Measurements from ENCODE around the gene HUWE1. TPM values are rescaled to one million over a fixed set of nuclear protein-coding genes. Genes with fewer than 3 reads are reported as not detected.
A peak's percentile ranks its signal among the peaks of the same experiment; 100 is the strongest.

The HUWE1 gene
- total and polyA plus RNA-seq, 3 donors from 2014 or later, result 131 to 260 (median 246) TPM

DNA sequence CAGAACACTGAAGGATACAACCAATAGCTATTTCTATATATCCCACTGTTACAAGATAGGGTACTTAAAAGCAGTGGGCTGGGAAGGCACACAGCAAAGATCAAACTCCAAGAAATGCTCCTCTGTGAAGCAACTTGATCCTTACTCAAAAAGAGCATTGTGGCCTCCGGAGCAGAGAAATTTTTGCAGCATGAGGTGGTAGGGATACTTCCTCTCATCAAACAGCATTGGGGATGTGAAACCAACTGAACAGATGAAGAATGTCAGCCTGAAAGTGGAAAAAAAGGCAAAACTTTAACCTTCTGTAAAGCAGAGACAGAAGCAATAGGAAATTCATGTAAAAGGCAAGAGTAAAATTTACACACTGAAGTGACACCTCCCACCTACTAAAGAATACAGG lies 92.2 kb downstream of the HUWE1 start:
- TF ChIP-seq, protein P1, sequence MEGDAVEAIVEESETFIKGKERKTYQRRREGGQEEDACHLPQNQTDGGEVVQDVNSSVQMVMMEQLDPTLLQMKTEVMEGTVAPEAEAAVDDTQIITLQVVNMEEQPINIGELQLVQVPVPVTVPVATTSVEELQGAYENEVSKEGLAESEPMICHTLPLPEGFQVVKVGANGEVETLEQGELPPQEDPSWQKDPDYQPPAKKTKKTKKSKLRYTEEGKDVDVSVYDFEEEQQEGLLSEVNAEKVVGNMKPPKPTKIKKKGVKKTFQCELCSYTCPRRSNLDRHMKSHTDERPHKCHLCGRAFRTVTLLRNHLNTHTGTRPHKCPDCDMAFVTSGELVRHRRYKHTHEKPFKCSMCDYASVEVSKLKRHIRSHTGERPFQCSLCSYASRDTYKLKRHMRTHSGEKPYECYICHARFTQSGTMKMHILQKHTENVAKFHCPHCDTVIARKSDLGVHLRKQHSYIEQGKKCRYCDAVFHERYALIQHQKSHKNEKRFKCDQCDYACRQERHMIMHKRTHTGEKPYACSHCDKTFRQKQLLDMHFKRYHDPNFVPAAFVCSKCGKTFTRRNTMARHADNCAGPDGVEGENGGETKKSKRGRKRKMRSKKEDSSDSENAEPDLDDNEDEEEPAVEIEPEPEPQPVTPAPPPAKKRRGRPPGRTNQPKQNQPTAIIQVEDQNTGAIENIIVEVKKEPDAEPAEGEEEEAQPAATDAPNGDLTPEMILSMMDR (IDR thresholded peaks at IDR 0.05), result no peak
- no peak for TF ChIP-seq POLR2A (IDR thresholded peaks at IDR 0.05)
- H3K9me3 ChIP-seq, result no peaks in the 10 kb centered on the region

DNA sequence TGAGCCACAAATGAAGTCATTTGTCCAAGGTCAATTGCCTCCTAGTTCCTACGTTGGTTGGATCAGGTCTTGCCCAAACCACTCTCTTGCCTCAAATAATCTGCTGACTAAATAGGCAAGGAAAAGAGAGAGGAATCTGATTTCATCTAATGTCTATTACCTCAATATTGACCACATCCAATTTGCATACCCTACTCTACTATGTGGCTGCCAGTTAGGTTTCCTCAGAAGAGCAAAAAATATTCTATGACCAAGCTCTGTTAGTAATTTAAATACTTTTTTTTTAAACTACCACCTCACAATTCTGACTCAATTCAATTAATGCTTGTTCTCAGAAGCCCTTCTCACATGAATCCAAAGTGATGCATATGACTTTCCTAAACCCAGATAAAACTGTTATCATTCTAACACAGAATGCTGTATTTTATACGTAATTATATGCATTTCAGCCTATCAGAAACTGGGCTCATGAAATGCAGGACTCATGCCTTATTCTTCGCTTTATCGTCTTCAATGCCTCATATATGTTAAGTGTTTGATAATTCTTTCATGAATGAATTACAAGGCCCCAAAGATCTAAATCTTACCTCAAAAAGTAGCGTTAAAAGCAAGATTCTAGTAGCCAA lies 98.6 kb downstream of the HUWE1 start:
- Histone ChIP-seq H3K9me3 (no peaks in the 10 kb centered on the region), H3K27me3 (no peaks in the 10 kb centered on the region), H3K4me3 (no peak overlapping the region), H3K4me1 (no peaks in the 10 kb centered on the region), H3K27ac (no peak overlapping the region), H3K36me3 (ENCODE audit: low read depth, missing control alignments) (no peaks in the 10 kb centered on the region)
- intact Hi-C loops (cut with DNase I; ENCODE audit: low total_unique reads), result no loop called here
- no peak for TF ChIP-seq POLR2A (IDR thresholded peaks at IDR 0.05)
- TF ChIP-seq, protein P1 (IDR thresholded peaks at IDR 0.05), result no peak
- no peak for DNase-seq
- WGBS, 2 donors, result 78 to 83% methylated on average over 5 of the region's 5 CpGs

More for the DNA sequence above, 92.2 kb downstream of the HUWE1 start:
- Histone ChIP-seq H3K4me3 (no peak overlapping the region), H3K4me1 (no peaks in the 10 kb centered on the region), H3K27ac (no peak overlapping the region), H3K27me3 (no peaks in the 10 kb centered on the region), H3K36me3 (ENCODE audit: low read depth, missing control alignments) (no peaks in the 10 kb centered on the region)
- intact Hi-C loops (cut with DNase I; ENCODE audit: low total_unique reads), result no loop called here
- no peak for DNase-seq
- 63 to 100% methylated on average over 1 of the region's 1 CpG for WGBS, 2 donors

DNA sequence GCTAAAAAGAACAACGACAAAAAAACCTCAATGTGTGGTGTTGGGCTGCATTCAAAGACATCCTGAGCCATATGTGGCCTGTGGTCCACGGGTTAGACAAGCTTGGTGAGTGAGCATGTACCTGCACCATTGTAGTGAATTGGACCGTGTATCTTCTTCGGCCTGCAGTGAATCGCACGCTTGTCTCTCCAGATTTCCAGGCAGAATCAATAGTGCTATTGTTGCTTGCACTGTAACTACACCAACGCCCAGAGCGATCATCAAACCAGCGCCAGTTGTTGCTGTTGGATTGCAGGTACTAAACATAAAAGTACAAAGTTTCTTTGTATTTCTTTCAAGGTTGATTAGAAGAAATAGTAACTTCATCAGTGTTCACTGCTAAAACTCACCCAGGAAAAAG lies 101.6 kb downstream of the HUWE1 start:
- Histone ChIP-seq H3K27me3 (no peaks in the 10 kb centered on the region), H3K9me3 (no peaks in the 10 kb centered on the region), H3K4me1 (no peaks in the 10 kb centered on the region), H3K27ac (no peak overlapping the region), H3K4me3 (no peak overlapping the region), H3K36me3 (ENCODE audit: low read depth, missing control alignments) (no peaks in the 10 kb centered on the region)
- peak; percentile 23 for DNase-seq
- 65 to 80% methylated on average over 9 of the region's 9 CpGs for WGBS, 2 donors
- no peak for TF ChIP-seq POLR2A (IDR thresholded peaks at IDR 0.05)
- TF ChIP-seq, protein P1 (IDR thresholded peaks at IDR 0.05), result no peak
- intact Hi-C loops (cut with DNase I; ENCODE audit: low total_unique reads), result no loop called here

DNA sequence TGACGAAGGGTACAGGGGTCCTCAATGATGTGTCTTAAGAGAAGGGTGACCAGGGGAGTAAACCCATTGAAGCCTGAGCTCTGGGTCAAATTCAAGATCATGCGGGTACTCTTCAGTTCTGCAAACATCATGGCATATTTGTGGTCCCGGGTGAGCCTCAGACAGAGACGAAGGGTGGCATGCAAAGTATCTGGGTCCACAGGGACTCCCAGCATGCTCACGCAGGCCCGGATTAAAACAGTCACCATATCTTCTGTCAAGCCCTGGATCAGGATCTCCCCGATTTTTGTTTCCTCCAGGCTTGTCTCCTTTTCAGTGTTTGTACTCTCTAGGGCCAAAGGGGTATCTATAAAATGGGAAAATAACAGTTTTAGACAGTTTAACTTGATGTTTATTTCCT lies 102.9 kb downstream of the HUWE1 start:
- DNase-seq, result no peak
- 83 to 94% methylated on average over 3 to 7 of the region's 7 CpGs for WGBS, 2 donors
- no peaks in the 10 kb centered on the region for H3K36me3 ChIP-seq (ENCODE audit: low read depth, missing control alignments)
- no peaks in the 10 kb centered on the region for H3K4me1 ChIP-seq
- H3K27ac ChIP-seq, result no peak overlapping the region
- no peaks in the 10 kb centered on the region for H3K9me3 ChIP-seq
- intact Hi-C loops (cut with DNase I; ENCODE audit: low total_unique reads), result no loop called here
- H3K4me3 ChIP-seq, result no peak overlapping the region
- H3K27me3 ChIP-seq, result no peaks in the 10 kb centered on the region
- no peak for TF ChIP-seq POLR2A (IDR thresholded peaks at IDR 0.05)
- TF ChIP-seq, protein P1 (IDR thresholded peaks at IDR 0.05), result no peak

Data from testis (tissue), 3 donors.